Measurements from ENCODE around the gene C3orf70.
"Not testable (repeated sequence)": the region's sequence is repeated elsewhere in the genome, so short reads cannot be mapped to it uniquely, and the experiment has no call there.

Gene C3orf70

DNA sequence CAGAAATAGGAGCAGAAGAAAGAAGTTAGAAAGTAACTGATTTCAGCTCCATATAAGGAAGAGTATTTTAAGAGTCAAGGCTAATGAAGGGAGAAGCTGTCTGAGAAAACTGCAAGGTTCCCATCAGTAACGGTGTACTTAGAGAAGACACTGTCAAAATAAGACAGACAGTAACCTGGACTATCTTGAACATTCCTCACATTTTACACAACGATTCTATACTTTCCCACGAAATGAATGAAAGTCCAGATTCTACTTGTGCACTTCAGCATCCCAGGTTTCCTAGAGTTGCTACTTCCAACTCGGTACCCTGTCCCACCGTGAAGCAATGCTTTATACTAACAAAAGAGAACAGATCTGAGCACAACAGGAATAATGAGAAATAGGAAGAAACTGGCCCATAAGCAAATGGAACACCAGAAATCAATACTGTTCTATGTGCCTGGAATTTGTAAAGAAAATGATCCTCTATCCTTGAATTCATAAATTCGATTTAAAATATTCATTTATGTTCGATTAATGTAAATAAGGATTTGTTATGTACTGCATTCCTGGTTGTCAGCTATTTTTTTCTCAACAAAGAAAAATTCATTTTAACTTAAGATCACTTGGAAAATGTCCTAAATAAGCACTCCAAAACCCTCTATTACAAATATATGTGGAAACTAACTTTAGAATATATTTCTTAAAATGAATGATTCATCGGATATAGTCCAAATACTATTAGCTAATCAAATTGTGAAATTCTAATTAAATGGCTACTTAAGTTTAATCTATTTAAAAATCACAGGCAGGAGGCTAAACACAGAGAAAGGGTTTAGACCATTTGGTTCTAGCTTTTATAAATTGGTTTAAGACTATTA, 1.5 kb downstream of the C3orf70 start:
- DNase-seq (ENCODE audit: low read depth) = no peak

GRCh38 chr3:185150561-185150960, 2.3 kb downstream of the C3orf70 start:
- no peak for DNase-seq (ENCODE audit: low read depth)

DNA sequence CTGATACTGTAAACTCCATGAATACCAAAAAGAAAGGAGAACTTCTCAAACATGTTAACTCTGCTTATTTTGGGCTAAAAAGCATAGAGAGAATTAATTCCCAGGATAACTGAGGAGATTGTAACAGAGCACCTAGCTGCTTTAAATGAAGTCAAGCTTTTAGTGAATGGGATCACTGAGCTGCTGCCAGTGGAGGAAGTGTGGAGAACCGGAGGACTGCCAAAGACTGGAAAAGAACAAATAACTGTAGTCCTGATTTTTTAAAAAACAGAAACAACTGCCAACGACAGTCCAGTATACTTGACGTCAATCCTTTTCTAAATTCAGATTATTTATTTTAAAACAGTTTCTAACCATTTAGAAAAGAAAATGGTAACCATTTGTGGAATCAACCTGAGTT, 3.3 kb downstream of the C3orf70 start:
- DNase-seq (ENCODE audit: low read depth) = no peak

- no peak for DNase-seq (ENCODE audit: low read depth)
Measured at GRCh38 chr3:185145511-185145910, 7.3 kb downstream of the C3orf70 start.

DNA sequence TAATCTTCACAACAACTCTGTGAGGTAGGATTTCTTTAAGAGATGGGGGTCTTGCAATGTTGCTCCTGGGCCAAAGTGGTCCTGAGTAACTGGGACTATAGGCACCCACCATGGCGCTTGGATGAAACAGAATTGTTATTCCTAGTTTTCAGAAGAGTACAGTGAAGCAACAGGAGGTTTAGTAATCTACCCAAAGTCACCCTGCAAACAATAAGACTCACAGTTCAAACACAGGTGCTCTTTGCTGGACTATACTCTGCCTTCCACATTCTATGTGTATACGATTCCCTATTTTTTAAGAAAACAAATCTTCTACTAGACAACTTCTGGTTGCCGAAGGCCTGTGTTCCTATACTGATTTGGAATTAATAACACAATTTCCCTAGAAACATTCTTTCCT, 8.1 kb downstream of the C3orf70 start:
- DNase-seq (ENCODE audit: low read depth) = no peak

- no peak for DNase-seq (ENCODE audit: low read depth)
Measured at GRCh38 chr3:185137821-185138220, 15.0 kb downstream of the C3orf70 start.

DNA sequence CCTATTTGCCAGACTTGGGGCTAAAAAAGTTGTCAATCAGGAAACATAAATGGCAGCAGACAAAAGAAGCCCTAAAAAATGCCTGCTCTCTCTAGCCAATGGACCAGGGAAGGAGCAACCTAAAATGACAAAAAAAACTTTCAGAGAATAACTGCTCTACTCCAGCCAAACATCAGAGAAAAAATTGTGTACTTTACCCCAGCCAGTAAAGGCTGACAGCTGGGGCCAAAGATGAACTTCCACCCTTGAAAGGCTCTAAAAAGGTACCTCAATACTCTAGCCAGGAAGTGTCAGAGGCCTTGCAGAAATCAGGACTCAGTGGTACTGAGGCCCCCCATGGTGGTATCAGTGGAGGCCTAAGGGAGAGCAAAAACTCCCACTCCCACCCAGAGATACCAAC, 18.4 kb downstream of the C3orf70 start:
- no peak for DNase-seq (ENCODE audit: low read depth)

GRCh38 chr3:185131602-185132256, 21.1 kb downstream of the C3orf70 start:
- DNase-seq (ENCODE audit: low read depth) = no peak

GRCh38 chr3:185129083-185129482, 23.8 kb downstream of the C3orf70 start:
- no peak for DNase-seq (ENCODE audit: low read depth)

DNA sequence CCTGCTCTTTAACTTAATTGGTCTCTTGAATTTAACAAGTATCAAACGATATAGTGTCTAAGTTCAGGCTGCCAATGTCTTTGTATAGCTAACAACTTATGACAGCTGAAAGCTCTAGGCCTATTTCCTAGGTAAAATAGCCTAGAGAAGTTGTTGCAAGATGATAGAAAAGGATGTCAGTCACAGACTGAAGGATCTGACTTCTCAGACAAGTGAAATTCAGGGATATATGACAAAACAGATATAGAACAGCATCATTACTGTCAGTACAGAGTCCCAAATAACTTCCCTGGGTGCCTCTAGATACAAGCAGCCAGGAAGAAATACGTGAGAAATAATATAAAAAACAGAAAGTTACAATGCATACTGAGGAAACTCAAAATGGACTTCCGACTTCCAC, 26.7 kb downstream of the C3orf70 start:
- no peak for DNase-seq (ENCODE audit: low read depth)

DNA sequence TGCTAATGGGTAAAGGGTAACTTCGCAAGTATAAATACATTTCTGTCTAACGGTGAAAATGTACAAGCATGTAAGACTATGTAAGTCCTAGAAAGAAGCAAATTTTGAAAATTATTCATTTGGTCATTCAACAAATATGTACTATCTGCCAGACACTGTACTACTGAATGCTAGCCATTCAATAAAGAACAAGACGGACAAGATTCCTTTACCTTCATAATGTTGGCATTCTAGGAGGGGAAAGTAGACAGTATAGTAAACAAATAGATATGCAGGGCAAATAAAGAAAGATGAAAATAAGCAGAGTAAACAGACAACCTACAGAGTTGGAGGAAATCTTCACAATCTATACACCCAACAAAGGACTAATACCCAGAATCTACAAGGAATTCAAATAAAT, 32.7 kb downstream of the C3orf70 start:
- DNase-seq (ENCODE audit: low read depth) = no peak

- DNase-seq (ENCODE audit: low read depth) = no peak
Measured at GRCh38 chr3:185115371-185115770, 37.5 kb downstream of the C3orf70 start.

DNA sequence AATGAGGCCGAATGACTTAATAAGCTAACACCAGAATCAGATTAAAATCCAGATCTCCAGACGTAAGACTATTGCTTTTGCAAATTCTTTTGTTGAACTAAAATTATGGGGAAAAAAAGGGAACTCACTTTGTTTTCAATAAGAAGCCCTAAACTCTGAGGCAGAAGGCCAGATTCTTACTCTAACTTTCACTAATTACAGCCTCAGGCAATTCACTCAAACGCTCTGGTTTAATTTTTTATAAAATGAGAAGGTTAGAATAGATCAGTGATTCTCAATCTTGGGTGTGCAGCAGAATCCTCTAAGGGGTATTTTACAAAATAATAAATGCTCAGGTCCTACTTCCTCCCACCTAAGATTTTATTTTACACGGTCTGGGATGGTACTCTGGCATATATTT, 38.1 kb downstream of the C3orf70 start:
- DNase-seq (ENCODE audit: low read depth) = no peak

- no peak for DNase-seq (ENCODE audit: low read depth)
Measured at GRCh38 chr3:185112186-185112585, 40.7 kb downstream of the C3orf70 start.

- not testable (repeated sequence) for DNase-seq (ENCODE audit: low read depth)
Measured at GRCh38 chr3:185109012-185109411, 43.8 kb downstream of the C3orf70 start.

DNA sequence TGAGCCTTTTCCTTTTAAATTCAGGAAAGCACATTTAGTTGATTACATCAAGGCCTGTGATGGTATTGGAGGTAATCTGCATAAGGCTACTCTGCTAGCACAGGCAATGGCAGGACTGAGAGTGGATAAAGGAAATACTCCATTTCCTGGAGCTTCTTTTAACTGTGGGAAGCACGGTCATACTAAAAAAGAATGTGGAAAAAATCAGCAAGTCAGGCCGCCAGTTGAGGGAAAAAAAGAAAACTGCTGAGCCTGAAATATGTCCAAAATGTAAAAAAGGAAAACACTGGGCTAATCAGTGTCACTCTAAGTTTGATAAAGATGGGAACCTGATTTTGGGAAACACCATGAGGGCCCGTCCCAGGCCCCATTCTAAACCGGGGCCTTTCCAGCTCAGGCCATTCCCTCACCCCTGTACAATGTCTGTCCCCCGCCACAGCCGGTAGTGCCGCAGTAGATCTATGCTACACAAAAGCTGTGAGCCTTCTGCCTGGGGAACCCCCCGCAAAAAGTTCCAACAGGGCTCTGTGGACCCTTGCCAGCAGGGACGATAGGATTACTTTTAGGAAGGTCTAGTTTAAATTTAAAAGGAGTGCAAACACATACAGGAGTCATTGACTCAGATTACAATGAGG, 46.5 kb downstream of the C3orf70 start:
- DNase-seq (ENCODE audit: low read depth) = not testable (repeated sequence)

DNA sequence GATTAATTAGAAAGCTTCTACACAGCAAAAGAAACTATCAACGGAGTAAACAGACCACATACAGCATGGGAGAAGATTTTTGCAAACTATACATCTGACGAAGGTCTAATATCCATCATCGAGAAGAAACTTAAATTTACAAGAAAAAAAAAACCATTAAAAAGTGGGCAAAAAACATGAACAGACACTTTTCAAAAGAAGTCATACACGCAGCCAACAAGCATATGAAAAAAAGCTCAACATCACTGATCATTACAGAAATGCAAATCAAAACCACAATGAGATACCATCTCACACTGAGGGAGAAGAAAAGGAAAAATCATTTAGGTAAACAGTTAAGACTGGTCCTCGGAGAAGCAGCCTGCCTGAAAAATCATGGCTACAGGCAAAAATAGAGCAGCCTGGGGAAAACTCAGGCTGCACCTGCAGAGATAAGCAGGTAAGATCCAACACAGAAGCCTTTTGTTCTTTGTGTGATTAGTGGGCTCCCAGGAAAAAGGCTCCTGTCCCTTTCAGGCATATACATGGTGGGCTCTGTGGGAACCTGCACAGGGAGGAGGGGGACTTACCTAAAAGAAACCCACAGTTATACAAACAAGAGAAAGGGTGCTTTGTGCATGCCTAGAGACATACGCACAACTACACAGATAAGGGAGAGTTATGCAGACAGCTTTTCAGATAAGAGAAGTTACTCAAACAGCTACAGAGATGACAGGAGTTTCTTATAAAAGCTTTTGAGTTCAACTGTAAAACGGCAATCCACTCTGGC, 49.3 kb downstream of the C3orf70 start:
- DNase-seq (ENCODE audit: low read depth) = no peak

- no peak for DNase-seq (ENCODE audit: low read depth)
Measured at GRCh38 chr3:185094697-185095096, 58.2 kb downstream of the C3orf70 start.

DNA sequence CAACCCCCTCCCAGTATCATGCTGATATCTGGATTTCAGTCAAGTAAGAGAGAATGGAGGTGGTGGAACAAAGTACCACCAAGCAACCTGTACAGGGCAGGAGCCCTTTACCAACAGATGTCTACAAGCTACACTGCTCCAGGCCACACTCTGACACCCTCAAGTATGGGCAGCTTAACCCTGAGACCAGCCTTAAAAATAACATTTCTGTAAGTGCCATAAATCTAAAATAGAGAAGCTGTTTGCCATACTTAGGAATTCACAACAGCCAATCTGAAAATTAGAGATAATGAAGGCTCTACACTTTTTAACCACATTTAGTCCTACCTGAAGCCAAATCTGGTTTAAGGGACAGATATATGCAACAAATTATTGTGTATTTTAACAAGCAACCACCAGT, 59.7 kb downstream of the C3orf70 start:
- no peak for DNase-seq (ENCODE audit: low read depth)

DNA sequence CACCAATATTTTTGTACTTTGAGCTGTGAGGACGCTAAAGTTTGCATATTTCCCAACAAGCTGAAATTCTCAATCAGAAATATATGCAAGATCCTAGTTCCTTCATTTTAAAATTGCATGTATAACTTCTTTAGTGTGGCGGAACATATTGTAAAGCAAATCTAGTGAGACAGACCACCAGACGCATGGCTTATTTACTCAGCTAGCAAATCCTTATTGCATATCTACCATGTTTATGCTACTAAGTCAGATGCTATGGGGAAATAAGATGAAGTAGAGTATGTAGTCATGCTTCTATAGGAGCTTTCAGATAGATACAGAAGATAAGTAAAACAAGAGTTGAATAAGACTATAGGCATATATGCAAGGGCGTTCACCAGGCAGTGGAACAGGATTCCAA, 62.0 kb downstream of the C3orf70 start:
- DNase-seq (ENCODE audit: low read depth) = no peak

- no peak for DNase-seq (ENCODE audit: low read depth)
Measured at GRCh38 chr3:185089751-185090150, 63.1 kb downstream of the C3orf70 start.

DNA sequence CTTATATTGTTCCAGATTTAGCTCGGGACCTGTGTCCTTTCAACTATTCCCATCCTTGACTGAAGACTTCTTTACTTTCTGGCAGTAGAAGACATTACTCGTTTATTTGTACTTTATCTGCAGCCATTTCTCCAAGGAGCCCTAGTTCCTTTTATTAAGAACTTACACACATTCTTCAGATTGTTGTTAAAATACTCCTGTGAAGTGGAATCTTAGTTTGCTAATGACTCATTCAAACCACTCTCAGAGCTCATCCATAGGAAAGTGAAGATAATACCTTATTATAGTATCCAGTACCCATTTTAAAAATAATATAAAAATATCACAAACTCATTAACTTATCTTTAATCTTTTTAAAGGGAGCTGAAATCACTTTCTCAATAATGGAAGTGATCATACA, 63.5 kb downstream of the C3orf70 start:
- DNase-seq (ENCODE audit: low read depth) = no peak

Data from stimulated activated CD8-positive, alpha-beta memory T cell treated with anti-CD3 and anti-CD28 coated beads, Interleukin-15, amount 100 ng/mL, for 24 hours (primary cell).